GM19240 (cell line): Measurements from ENCODE around the gene NDUFAF8.

ENCODE experiments used
- DNase-seq: peaks from one replicate; pipeline ENCODE4 v3.0.0; 2011; ENCODE audit warnings: low spot score; ENCODE audit not compliant: insufficient read length

NDUFAF8 gene

DNA sequence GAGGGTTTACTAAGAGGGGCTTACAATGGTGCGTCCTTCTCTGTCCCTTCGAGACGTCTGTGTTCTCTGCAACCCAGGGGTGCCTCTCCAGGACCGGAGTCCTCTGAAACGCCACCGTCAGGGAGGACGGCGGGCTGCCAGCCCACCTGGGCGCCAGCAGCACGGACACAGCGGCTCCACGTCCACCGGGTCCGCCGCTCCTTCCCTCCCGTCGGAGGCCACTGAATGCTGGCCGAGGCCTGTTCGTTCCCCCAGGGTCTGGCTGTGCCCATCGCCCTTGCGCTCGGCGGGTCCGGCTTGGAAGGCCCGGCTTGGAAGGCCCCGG lies 666 bp upstream of the NDUFAF8 start:
- DNase-seq = no peak

- DNase-seq = peak; percentile 65
Measured at GRCh38 chr17:81239714-81240555, 817 bp downstream of the NDUFAF8 start.

DNA sequence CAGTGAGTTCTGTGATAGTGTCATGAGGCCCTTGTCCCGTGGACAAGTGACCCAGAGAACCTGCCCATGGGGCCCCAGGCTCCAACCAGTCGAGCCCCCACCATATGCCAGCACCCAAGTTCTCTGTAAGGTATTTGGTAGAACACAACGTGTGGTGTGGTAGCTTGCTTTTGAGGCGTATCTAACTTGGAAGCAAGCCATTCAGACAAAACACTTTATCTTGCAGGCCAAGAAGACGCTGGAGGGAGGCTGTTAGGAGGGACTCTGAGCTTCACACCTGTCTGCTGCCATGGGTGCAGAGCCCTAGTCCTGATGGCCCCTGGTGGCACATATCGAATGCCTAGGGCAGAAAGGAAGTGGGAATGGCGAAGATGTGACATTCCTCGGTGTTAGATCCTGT lies 1.6 kb downstream of the NDUFAF8 start:
- DNase-seq = no peak

DNA sequence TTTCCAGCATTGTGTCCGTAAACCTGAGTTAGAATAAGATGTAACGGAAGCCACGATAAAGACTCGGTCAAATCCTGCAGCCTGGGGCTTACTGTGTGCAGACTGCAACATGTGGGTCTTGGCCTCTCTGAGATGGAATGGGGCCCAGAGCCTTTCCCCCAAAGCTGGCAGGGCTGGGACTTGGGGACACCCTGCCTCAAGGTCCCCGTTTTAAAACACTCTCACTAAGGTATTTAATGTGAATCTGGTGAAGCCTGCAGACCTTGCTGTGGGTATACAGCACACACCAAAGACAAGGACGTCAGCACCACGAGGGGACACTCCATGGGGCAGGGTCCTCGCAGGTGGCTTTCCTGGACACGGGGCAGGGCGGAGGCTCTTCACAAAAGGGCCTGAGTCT lies 2.1 kb downstream of the NDUFAF8 start:
- no peak for DNase-seq

DNA sequence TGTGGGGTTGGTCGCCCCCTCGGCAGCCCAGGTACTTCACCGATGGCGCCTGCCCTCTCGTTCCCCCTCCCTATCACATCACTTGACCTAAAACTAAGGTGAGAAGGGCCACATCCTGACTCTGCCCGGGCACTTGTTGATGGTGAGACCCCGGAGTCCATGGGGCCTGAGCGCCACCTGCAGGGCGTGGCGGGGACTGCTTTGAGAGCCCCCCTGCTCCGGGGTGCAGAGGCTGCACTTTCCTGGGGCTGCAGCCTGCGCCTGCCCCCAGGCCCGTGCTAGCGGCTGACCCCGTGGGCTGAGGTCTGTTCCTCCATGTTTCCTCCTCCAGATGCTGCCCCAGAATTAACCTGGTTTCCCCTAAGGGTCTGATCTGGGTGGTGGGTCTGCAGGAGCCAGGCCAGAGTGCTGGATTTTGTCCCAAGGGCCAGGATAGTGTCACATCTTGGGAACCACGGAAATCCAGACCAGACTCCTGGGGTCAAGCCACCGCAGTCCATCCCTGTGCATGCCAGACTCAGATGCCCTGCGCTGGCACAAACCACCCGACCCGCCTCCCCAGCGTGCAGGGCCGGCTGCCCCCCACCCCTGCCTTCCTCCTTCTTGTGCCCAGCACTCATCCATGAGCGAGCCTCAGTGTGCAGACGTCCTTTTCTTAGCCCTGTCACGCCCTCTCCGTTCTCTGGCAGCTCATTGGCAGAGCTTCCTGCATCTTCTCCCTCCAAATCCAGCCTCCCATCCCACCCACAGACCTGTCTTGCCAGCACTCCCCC lies 2.7 kb downstream of the NDUFAF8 start:
- peak; percentile 63 for DNase-seq

DNA sequence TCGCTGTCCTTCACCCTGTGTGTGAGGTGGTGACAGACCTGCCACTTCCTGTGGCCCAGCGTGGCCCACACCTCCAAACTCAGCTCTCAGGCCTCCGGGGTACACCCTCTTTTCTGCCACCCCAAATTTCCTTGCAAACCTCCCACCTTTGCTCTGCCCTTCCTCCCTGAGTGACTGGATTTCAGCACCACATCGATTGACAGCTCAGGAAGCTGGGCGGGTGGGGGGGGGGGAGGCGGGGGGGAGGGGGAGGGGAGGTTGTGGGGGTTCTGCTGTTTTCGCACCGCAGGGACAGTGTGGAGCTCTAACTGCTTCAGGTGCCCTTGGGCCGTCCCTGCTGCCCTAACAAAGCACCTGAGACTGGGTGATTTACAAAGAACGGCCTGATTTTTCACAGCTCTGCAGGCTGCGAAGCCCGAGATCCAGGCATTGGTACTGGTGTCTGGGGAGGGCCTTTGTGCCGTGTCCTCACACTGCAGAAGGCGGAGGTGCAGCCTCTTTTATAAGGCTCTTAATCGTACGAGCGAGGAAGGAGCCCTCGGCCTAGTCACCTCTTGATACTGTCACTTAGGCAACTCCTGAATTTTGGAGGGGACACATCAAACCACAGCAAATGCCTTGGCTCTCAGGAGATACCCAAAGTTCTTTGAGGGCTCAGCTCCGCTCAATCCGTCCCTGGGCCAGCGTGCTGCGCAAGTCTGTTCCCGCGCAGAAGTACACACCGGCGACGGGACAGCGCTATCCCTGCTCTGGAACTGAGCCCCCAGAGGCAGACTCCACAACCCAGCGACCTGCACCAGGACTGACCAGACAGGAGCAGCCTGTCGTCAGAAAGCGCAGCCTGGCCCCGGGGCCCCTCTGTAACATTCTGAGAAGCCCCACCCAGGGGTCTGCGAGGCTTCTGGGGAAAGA lies 3.6 kb downstream of the NDUFAF8 start:
- no peak for DNase-seq

- no peak for DNase-seq
Measured at GRCh38 chr17:81243333-81243664, 4.2 kb downstream of the NDUFAF8 start.

DNA sequence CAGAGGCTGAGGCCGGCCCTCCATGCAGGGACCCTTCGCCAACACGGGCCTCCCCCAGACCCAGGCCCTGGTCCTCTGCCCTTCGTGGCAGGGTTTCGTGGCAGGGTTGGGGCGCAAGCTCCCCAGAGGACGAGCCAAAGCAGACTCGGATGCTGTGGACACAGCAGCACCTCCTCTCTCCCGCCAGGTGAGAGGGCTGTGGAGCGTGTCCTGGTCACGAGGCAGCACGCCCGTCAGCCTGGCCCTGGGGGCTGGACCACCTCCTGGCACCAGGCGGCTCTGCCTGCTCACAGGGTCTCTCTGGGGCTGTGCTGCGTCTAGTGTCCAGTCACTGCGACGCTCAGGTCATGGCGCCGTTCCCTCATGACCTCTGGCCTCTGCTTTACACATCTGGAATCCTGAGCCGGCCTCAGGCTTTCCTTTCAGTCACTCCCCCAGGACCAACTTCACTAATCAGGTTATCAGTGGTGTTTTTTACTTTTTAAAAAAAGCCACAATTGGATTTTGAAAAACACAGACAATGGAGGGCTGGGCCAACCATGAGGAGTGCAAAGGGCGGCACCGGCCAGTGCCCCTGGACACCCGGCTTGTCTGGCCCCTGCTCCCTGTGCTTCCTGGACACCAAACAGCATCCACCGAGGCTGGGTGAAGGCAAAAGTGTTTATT lies 5.4 kb downstream of the NDUFAF8 start:
- DNase-seq = no peak

- peak; percentile 34 for DNase-seq
Measured at GRCh38 chr17:81245024-81245664, 6.0 kb downstream of the NDUFAF8 start.

DNA sequence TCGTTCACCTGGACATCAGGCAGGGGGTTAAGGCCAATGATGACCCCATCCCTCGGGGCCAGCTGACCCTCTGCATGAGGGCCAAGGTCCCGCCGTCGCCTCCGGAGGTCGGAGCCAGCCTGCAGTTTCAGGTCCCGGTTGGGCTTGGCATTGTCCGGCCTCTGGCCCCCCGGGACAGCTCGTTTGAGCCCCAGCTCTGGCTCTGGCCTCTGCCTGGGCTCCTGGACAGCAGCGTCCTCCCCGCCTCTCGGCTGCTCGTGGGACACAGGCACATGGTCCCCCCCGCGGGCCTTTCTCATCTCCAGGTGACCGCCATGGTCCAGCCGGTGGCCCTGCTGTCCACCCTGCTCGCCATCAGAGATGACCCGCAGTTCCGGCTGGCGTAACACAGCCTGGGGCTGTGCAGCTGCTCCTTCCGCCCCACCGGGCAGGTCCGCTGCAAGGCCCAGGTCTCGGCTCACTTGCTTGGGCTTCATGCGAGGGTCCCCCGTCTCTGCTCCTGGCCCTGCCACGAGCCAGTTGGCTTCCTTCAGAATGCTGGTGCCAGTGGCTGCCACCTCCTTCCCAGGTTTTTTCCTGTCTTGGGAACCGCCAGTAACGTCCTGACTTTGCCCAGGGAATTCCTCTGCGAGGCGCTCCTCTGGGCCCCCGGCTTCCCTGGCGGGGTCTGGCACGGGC lies 6.7 kb downstream of the NDUFAF8 start:
- DNase-seq = no peak

- DNase-seq = no peak
Measured at GRCh38 chr17:81246343-81246670, 7.2 kb downstream of the NDUFAF8 start.

- no peak for DNase-seq
Measured at GRCh38 chr17:81246679-81247338, 7.7 kb downstream of the NDUFAF8 start.

GRCh38 chr17:81247339-81247990 lies 8.3 kb downstream of the NDUFAF8 start:
- no peak for DNase-seq

GRCh38 chr17:81248649-81249048 lies 9.5 kb downstream of the NDUFAF8 start:
- DNase-seq = no peak

DNA sequence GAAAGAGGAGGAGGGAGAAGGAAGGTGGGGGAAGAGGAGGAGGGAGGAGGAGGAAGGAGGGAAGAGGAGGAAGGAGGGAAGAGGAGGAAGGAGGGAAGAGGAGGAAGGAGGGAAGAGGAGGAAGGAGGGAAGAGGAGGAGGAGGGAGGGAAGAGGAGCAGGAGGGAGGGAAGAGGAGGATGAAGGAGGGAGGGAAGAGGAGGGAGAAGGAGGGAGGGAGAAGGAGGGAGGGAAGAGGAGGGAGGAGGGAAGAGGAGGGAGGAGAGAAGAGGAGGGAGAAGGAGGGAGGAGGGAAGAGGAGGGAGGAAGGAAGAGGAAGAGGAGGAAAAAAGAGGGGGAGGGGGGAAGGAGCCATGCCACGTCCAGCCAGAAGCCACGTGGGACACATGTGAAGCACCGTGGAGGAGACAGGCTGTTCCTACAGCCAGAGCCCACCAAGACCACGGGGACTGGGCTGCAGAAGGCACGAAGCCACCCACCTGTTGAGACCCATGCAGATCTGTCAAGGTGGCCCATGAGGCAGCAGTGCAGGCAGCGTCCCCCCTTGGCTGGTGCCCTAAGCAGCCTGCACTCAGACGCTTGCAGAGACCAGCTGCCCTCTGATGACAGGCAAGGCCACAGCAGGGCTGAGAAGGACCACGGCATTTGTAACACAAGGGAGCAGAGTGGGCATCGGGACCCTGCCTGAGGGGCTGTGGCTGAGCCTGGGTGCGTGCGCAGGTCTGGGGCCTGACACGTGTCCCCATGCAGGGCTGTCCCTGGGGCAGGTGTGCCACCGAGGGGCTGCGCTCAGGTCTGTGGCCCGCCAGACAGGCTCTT lies 10.3 kb downstream of the NDUFAF8 start:
- DNase-seq = no peak

GRCh38 chr17:81250286-81251093 lies 11.4 kb downstream of the NDUFAF8 start:
- DNase-seq = no peak

DNA sequence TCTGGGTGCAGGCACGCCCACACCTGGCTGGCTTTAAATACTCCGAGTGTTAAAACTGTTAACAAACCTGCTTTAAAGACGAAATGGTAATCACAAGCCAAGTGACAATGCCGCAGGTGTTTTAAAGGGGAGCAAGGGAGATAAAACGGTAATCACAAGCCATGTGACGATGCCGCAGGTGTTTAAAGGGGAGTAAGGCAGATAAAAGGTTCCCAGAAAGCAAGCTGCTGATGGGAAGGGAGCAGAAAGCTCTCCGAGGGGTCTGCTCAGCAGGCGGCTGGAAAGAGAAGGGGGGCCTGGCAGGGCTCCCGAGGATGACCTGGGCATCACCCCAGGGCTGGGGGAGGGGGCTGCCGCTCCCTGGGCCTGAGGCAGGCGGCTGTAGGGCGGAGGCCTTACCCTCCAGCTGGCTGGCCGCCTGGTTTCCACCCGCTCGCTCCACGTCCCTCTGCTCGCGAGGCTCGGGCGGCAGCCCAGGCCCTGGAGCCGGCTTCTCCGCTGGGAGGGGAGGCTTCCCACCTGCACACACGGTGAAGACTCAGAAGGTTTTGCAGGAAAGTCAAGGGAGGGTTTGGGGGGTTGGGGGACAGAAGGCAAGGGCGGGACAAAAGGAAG lies 12.1 kb downstream of the NDUFAF8 start:
- no peak for DNase-seq
